CD4-positive, alpha-beta T cell treated with Interleukin-6 at 100 ng/mL for 8 hours (primary cell): ENCODE measurements around the gene ACADS.

Experiments used
- DNase-seq: peaks from one replicate; pipeline ENCODE4 v3.0.0-alpha.2; 2020; ENCODE audit warnings: mixed read lengths, low spot score

The ACADS gene

DNA sequence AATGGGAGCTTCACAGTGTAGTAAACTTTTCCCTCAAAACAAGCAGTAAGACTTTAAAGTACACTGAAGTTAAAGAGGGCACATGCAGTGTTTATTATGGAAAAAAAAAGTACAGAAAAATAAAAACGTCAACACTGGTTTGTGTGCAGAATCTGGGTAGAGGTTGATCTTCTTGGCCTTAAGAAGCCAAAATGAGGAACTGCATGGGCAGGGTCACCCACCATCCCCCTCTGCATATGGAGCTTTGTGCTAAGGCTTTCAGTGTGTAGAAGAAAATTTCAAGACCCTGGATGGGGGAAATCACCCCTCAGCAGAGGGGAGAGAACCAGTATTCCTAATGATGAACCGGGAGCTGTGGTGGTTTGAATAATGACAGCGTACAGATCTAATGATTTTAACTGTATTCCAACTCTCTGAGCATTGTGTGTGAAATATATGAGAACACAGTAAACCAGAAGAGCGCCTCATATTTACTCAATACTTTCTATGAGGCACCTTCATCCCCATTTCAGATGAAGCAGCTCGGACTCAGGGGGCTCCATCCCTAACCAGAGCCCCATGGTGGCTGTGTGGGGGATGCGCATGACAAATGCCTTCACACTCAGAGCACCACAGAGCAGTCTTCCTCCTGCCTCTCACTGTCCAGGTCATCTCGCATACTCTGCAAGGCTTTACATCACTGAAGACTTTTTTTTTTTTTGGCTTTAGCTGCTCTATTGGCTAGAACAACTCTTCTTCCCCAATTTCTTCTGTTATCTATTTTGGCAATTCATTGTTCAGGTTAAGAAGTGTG, 33.4 kb downstream of the ACADS start:
- DNase-seq, result no peak

DNA sequence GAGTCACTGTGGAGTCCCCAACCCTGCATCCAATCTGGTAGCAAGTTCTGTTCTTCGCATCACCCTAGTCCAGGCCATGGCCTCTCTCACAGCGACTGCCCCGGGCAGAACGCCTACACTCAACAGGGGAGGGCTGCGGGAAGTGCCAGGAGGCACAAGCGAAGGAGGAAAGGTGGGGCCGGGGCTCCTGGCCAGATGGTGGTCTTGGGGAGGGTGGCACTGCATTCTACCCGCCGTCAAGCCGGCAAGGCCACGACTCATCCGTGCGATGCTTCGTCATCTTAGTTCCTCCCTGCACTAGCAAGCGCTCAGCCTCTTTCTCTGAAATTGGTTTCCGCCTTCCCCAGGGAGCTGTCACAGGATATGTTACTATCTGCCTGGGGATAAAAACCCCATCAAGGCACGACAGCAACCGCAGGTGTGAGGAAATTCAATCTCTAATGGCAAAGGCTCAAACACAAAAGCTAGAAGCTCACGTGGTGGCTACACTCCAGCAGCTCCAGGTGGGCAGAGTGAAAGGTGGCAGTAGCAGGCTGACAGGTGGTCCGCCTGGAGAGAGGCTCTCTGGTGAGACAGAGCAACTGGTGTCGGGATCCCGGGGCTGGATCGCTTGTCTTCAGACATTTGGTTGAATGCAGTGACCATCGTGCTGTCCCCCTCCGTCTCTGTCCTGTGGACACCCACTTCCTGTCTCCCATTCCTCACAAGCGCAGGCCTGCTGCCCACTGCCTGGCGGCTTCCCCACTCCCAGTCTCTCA, 34.1 kb downstream of the ACADS start:
- DNase-seq, result no peak

DNA sequence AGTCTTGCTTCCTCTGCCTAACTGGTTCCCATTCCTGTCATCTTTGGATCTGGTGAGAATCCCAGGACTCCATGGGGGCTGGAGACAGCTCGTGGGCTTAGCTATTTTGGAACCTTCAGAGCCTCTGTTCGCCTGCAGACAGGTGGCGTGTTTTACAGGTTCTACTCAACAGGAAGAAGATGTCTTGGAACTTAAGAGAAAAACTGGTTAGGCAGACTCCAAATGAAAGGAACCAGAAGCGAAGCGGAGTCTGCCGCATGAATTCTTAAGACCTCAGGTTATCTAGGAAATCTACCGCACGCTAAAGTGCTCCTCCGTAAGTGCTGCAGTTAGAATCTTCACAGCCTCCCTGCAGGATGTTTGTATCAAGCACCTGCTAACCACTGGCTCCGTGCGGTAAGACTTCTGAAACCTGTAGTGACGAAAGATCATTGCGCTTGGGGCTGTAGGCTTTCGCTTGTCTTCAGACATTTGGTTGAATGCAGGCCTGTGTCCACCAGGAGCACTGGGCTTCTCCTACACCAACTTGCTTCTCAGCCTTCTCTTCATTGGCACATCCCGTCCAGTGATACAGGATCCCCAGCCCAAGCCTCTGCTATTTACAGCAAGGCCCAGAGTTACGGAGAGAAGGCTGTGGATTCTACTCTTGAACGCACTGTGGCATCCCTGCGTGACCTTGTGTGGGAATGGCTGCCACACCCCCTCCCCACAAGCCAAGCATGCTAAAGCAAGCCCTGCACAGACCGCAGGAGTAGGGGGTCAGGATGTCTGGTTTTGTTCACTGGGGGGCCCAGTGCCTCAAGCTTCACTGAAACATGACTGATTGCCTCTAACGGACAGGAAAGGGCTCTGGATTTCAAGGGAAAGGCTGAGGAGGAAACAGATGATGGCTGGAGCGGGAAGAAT, 35.0 kb downstream of the ACADS start:
- peak; percentile 31 for DNase-seq

DNA sequence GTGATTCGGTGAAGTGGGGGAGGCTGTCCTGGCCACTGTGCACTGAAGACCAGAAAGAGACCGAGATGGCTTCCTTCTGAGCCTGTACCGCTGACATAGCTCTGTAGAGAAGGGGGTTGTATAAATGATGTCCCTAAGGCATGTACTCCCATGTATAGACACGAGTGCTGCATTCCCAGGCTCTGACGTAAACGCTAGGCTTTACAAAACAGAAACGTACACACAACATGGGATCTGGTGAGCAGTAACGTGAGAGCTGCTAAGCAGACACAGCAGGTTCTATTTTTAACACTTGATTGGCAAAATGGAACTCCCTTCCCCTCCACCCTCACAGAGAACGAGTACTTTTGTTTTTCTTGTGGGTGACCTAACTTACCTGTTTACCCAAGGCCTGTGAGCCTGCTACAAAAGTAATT, 35.9 kb downstream of the ACADS start:
- no peak for DNase-seq

- no peak for DNase-seq
Measured at GRCh38 chr12:120762086-120762485, 36.5 kb downstream of the ACADS start.

DNA sequence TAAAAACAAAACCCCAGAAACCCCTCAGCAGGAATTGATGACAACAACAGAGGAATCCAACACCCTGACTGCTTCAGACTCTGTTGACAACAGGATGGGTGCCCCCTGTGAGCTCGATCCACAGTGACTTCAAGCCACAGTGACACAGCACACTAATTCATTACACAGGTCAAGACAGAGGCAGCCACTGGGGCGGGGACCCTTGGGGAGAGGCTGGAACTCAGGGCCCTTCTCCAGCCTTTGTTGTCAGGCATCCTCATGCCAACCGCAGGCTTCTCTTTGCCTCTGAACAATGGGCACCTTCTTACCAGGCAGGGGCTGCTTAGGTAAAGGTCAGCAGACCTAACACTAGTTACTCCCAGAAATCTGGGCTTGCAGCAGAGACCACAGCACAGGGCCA, 37.6 kb downstream of the ACADS start:
- no peak for DNase-seq

DNA sequence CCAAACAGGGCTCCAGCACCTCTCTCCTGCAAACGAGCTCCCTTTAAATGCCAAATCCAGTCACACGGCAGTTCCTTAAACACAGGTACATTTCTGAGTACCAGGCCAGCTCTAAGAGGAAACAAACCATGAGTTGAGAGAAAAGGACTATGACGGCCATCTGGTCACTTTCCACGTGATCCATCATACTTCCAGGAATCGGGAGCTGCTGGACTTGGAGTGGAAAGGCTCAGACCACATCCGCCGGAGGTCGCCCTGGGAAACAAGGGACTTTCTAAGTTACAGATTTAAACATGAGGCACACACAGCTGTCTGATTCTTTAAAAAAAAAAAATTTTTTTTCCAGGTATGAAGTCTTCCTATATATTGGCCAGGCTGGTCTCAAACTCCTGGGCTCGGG, 39.2 kb downstream of the ACADS start:
- no peak for DNase-seq

GRCh38 chr12:120766566-120766965, 40.9 kb downstream of the ACADS start:
- no peak for DNase-seq

- DNase-seq, result no peak
Measured at GRCh38 chr12:120767071-120768024, 41.7 kb downstream of the ACADS start.

DNA sequence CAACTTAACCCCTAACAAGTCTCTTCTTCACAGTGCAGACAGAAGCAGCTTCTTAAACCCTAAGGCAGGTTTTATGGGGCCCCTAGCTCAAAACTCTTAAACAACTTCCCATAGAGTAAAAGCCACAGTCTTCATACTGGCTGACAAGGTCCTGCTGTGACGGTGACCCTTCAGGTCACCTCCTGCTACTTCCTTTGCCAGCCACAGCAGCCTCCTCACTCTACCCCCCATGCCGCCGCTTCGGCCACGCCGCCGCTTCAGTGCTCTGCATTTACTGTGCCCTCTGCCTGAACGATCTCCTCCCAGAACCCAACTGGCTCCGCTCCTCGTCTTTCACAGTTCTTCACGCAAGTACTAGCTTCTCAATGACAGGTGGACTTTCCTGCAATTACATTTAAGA, 45.5 kb downstream of the ACADS start:
- no peak for DNase-seq

GRCh38 chr12:120774169-120774916, 48.7 kb downstream of the ACADS start:
- no peak for DNase-seq

GRCh38 chr12:120775862-120776552, 50.4 kb downstream of the ACADS start:
- DNase-seq, result no peak

GRCh38 chr12:120783197-120783596, 57.6 kb downstream of the ACADS start:
- DNase-seq, result no peak

- DNase-seq, result no peak
Measured at GRCh38 chr12:120784804-120785203, 59.2 kb downstream of the ACADS start.

GRCh38 chr12:120787889-120788288, 62.3 kb downstream of the ACADS start:
- no peak for DNase-seq
